ENCODE results near the gene ZNF277.

ZNF277 gene

DNA sequence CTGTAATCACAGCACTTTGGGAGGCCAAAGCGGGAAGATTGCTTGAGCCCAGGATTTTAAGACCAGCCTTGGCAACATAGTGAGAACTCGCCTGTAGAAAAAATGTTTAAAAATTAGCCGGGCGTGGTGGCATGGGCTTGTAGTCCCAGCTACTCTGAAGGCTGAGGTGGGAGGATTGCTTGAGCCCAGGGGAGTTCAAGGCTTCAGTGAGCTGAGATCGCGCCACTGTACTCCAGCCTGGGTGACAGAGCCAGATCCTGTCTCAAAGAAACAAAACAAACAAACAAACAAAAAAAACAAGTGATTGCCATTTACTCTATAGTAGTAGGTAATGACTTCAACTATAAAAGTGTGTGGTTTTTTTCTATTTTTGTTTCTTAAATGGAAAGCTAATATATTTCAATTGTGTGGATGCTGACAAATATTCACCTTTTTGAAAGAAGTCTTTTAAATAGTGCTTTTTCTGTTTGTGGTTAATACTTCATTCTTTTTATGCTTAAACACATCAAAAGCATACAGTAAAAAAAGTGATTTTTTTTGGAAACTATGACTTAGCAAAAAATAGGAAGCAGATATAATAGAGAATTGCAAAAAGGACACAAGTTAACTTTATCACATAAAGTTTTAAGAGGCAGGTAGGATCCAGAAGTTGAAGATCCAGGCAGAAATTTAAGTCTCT, 48.4 kb downstream of the ZNF277 start:
- DNase-seq (ENCODE audit: low spot score), result no peak

GRCh38 chr7:112255388-112255720, 48.9 kb downstream of the ZNF277 start:
- DNase-seq (ENCODE audit: low spot score), result no peak

DNA sequence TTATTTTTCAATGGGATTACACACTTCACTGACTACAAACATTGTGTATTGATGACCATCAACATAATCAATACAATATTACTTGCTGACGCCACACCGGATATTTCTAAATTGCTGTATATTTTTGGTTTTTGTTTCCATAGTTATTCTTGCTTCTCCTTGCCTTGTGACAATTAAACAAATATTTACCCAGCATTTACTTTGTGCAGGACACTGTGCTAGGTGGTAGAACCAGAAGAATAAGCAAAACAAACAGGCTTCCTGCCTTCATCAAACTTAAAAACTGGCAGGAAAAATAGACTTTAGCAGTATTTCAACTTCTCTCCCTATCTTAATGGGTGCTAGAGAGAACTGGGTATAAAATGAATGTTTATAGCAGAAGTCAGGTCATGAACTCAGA, 50.6 kb downstream of the ZNF277 start:
- no peak for DNase-seq (ENCODE audit: low spot score)

DNA sequence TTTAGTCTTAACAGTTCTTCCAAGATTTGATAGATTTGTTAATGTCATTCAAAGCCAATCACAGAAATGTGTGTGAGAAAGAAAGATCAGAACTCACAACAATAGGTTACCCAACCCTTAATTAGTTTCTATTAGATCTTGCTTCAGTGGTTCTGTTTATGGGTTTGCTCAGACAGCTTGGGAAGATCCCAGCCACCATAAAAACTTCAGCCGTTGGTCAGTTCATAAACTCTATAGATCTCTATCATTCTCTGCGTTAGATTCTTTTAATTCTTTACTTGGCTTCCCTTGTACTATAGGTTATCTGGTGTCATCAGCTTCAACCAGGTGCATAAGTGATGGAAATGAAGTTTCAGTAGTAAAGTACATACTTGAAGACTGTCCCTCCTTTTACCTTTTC, 54.4 kb downstream of the ZNF277 start:
- DNase-seq (ENCODE audit: low spot score), result no peak

GRCh38 chr7:112262036-112262435, 55.5 kb downstream of the ZNF277 start:
- no peak for DNase-seq (ENCODE audit: low spot score)

DNA sequence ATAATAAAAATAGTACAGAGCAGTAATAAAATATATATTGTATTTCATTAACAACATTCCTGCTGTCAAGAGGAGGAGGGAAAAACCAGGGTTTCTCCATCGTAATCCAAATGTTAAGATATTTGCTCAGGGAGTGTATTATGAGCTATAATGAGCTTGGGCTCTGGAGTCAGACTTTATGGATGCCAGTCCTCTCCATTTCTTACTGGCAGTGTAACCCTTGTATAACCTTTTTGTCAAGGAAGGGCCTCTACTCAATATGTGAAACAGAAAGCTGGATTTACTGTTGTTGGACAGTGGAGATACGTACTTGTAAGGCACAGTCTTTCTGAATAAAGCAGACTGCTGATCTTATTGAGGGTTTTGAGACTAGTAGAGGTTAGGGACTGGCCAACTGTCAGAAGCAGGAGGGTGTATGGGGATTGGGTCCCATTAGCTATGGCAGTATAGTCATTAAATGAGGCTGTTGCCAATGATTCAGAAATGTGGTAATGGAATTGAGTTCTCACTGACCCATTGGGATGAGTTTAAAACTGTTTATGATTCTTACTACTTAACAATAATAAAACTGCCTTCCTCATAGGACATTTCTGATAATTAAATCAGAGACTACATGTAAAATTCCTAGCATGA, 56.5 kb downstream of the ZNF277 start:
- DNase-seq (ENCODE audit: low spot score), result no peak

GRCh38 chr7:112263519-112263918, 57.0 kb downstream of the ZNF277 start:
- DNase-seq (ENCODE audit: low spot score), result no peak

DNA sequence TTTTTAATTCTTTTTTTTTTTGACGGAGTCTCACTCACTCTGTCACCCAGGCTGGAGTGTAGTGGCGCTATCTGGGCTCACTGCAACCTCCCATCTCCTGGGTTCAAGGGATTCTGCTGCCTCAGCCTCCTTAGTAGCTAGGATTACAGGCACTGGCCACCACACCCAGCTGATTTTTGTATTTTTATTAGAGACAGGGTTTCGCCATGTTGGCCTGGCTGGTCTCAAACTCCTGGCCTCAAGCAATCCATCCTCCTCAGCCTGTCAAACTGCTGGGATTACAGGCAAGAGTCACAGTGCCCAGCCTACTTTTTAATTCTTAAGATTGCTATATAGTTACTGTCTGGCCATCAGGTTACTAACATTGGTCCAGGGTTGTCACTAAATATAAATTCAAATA, 59.6 kb downstream of the ZNF277 start:
- DNase-seq (ENCODE audit: low spot score), result no peak

DNA sequence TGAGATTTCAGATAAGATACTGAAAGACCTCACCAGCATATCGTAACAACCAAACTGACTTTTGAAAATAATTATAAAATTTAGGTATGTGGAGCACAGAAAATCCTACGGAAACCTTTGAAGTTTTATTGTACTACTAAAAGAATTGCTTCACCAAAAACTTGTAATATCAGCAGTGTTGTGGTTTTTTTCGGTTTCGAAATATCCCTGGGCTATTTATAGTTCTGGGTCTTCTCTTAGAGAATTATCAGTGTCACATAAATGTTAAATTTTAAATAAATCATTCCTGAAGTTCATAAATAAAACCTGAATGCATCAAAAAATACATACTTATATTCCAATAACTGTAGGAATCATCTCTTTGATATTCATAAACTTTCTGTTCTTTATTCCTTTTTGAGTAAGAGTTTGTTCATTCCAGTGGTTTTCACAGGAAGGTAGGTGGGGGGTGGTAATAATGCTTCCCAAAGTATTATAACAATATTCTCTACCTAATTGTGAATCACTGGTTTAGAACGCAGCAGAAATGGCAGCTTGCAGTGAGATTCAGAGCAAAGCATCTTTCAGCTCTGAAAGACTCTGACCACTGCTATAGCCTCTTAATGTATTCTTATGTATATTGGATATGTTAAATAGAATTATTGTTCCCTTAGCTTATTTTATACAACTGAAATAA, 60.2 kb downstream of the ZNF277 start:
- no peak for DNase-seq (ENCODE audit: low spot score)

DNA sequence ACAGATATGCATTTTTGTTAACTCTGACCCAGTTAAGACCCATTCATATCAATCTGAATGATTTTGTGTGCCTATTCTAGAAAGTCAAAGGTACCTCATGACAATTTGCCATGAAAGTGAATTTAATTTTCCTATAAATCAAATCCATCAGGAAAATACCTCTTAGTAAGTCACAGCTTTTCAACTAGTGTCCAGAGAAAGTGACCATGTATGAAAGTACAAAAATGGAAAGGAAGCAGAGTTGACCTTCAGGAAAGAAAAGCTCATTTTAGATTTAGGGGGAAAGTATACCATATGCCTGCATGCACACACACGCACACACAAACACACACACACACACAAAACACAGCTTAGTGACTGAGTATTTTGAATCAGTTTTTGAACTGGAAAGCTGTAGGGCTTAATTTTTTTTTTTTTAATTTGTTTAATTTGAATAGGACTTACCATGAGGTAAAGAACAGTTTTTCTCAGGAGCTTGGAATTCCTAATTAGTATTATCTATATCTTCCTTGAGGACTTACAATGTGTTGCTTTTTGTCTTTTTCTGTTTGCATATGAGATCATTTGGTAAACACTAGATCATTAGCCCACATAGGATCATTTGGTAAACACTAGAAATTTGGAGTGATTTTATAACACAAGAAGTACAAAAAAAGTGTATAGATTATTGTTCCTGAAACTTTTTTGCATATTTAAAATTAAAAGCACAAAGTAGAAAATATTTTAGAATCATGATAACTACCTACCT, 61.6 kb downstream of the ZNF277 start:
- no peak for DNase-seq (ENCODE audit: low spot score)

DNA sequence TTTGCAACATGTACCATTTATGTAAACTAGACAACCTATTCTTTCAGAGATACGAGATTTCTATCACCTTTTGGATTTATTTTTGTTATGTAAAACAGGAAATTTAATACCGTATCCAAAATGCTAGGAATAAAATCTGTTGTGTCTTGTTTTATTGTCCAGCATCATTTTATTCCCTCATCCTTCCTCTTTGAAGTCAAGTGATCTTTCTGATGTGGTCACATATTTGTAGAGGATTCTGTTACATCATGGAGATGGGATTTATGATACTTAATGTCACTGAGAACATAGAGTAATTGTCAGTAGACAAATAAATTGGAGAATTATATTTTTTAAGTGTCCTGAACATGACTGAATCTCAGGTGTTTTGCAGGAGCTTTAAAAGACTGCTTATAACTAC, 64.7 kb downstream of the ZNF277 start:
- no peak for DNase-seq (ENCODE audit: low spot score)

- DNase-seq (ENCODE audit: low spot score), result no peak
Observed at GRCh38 chr7:112272921-112273561, 66.5 kb downstream of the ZNF277 start.

DNA sequence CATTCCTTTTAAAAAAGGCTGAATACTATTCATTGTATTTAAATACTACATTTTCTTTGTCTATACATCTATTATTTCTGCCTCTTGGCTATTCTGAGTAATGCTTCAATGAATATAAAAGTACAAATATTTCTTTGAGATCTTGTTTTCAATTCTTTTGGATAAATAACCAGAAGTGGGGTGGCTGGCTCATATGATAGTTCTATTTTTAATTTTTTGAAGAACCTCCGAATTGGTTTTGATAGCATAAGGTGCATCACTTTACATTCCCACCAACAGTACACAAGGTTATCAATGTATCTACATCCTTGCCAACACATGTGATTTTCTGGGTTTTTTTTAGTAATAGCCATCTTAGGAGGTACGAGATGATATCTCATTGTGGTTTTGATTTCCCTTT, 72.5 kb downstream of the ZNF277 start:
- no peak for DNase-seq (ENCODE audit: low spot score)

- no peak for DNase-seq (ENCODE audit: low spot score)
Observed at GRCh38 chr7:112280267-112280666, 73.8 kb downstream of the ZNF277 start.

GRCh38 chr7:112282476-112283188, 76.1 kb downstream of the ZNF277 start:
- no peak for DNase-seq (ENCODE audit: low spot score)

DNA sequence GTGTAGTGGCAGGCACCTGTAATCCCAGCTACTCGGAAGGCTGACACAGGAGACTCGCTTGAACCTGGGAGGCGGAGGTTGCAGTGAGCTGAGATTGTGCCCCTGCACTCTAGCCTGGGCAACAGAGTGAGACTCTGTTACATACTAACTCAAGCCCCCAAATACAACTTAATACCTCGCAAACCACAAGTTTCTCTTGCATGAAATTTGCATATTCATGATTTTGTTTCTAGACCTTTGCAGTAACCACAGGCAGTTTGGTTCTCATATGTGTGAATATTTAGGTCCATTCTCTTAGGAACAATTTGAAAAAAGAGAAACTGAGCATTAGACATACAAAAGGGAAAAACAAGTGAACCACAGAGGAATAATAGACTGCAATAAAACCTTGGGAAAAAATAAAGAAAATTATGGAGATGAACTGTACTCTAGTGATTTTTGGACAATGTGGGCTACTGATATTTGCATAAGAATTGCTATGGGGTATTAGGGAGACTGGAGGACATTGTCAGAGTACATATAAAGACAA, 77.0 kb downstream of the ZNF277 start:
- DNase-seq (ENCODE audit: low spot score), result no peak

GRCh38 chr7:112286250-112287086, 80.0 kb downstream of the ZNF277 start:
- no peak for DNase-seq (ENCODE audit: low spot score)

GRCh38 chr7:112288301-112288700, 81.8 kb downstream of the ZNF277 start:
- DNase-seq (ENCODE audit: low spot score), result no peak

GRCh38 chr7:112290065-112290464, 83.6 kb downstream of the ZNF277 start:
- DNase-seq (ENCODE audit: low spot score), result no peak

- no peak for DNase-seq (ENCODE audit: low spot score)
Observed at GRCh38 chr7:112292162-112292561, 85.7 kb downstream of the ZNF277 start.

DNA sequence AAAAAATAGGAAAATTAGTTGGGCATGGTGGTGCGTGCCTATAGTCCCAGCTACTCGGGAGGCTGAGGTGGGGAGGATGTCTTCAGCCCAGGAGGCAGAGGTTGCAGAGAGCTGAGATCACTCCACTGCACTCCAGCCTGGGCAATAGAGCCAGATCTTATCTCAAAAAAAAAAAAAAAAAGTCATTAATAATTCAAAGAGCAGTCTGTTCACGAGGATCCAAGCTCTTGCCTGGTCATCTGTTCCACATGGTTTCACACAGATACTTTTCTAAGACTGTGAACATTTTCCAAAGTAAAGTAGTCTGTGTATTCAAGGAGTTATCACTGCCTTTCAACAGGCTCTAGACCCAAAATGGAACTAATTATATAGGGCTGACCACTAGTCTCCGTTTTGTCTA, 86.9 kb downstream of the ZNF277 start:
- DNase-seq (ENCODE audit: low spot score), result no peak
